ENCODE measurements around the gene PRR16.

PRR16 gene

DNA sequence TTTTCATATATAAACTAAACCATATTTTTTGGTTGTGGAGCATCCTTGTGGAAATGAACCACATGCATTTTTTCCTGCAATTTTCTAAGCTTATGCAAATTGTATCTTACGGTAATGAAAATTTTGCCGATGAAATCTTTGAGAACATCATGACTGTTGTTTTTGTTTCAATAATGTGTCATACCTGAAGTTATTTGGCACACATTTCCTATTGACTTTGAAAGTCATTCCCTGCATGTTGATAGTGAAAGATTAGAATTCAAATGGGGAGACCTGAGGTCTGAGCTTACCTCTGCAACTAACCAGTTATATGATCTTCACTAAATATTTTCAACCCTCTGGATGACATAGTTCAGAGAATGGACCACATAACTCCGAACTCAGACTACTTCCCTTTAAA lies 88.5 kb downstream of the PRR16 start:
- TF ChIP-seq TAF1 (IDR thresholded peaks at IDR 0.05; ENCODE audit: borderline replicate concordance, insufficient read depth, low read length) (no peak), SIN3A (IDR thresholded peaks at IDR 0.05; ENCODE audit: borderline replicate concordance, insufficient read depth, low read length) (no peak), POLR2AphosphoS5 (IDR thresholded peaks at IDR 0.05; ENCODE audit: low read depth, low read length) (no peak), FOXP2 (optimal IDR thresholded peaks at IDR 0.05; ENCODE audit: borderline replicate concordance, extremely low read depth, extremely low read length, insufficient read depth) (no peak)
- TF ChIP-seq, protein P1, sequence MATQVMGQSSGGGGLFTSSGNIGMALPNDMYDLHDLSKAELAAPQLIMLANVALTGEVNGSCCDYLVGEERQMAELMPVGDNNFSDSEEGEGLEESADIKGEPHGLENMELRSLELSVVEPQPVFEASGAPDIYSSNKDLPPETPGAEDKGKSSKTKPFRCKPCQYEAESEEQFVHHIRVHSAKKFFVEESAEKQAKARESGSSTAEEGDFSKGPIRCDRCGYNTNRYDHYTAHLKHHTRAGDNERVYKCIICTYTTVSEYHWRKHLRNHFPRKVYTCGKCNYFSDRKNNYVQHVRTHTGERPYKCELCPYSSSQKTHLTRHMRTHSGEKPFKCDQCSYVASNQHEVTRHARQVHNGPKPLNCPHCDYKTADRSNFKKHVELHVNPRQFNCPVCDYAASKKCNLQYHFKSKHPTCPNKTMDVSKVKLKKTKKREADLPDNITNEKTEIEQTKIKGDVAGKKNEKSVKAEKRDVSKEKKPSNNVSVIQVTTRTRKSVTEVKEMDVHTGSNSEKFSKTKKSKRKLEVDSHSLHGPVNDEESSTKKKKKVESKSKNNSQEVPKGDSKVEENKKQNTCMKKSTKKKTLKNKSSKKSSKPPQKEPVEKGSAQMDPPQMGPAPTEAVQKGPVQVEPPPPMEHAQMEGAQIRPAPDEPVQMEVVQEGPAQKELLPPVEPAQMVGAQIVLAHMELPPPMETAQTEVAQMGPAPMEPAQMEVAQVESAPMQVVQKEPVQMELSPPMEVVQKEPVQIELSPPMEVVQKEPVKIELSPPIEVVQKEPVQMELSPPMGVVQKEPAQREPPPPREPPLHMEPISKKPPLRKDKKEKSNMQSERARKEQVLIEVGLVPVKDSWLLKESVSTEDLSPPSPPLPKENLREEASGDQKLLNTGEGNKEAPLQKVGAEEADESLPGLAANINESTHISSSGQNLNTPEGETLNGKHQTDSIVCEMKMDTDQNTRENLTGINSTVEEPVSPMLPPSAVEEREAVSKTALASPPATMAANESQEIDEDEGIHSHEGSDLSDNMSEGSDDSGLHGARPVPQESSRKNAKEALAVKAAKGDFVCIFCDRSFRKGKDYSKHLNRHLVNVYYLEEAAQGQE (IDR thresholded peaks at IDR 0.05; ENCODE audit: insufficient read depth in 1 of 2, low read depth in 2 of 2, low read length in 2 of 2): no peak

DNA sequence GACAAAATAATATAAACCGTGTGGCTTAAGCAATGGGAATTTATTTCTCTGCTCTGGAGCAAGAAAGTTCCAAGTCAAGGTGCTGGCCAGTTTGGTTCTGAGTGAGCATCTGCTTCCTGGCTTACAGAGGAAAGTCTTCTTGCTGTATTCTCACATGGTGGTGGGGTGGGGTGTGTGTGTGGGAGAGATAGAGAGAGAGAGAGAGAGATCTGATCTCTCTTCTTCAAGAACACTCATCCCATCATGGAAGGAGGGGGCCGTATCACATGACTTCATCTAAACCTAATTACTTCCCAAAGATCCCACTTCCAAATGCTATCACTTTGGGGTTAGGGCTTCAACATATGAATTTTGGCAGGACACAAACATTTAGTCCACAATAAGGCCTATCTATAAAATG lies 91.2 kb downstream of the PRR16 start:
- TF ChIP-seq POLR2AphosphoS5 (IDR thresholded peaks at IDR 0.05; ENCODE audit: low read depth, low read length) (no peak), SIN3A (IDR thresholded peaks at IDR 0.05; ENCODE audit: borderline replicate concordance, insufficient read depth, low read length) (no peak), FOXP2 (optimal IDR thresholded peaks at IDR 0.05; ENCODE audit: borderline replicate concordance, extremely low read depth, extremely low read length, insufficient read depth) (no peak), TAF1 (IDR thresholded peaks at IDR 0.05; ENCODE audit: borderline replicate concordance, insufficient read depth, low read length) (no peak)
- TF ChIP-seq, protein P1 (IDR thresholded peaks at IDR 0.05; ENCODE audit: insufficient read depth in 1 of 2, low read depth in 2 of 2, low read length in 2 of 2): no peak

GRCh38 chr5:120564013-120564412 lies 99.9 kb downstream of the PRR16 start:
- TF ChIP-seq, protein P1 (IDR thresholded peaks at IDR 0.05; ENCODE audit: insufficient read depth in 1 of 2, low read depth in 2 of 2, low read length in 2 of 2): no peak
- TF ChIP-seq FOXP2 (optimal IDR thresholded peaks at IDR 0.05; ENCODE audit: borderline replicate concordance, extremely low read depth, extremely low read length, insufficient read depth) (no peak), TAF1 (IDR thresholded peaks at IDR 0.05; ENCODE audit: borderline replicate concordance, insufficient read depth, low read length) (no peak), POLR2AphosphoS5 (IDR thresholded peaks at IDR 0.05; ENCODE audit: low read depth, low read length) (no peak), SIN3A (IDR thresholded peaks at IDR 0.05; ENCODE audit: borderline replicate concordance, insufficient read depth, low read length) (no peak)

DNA sequence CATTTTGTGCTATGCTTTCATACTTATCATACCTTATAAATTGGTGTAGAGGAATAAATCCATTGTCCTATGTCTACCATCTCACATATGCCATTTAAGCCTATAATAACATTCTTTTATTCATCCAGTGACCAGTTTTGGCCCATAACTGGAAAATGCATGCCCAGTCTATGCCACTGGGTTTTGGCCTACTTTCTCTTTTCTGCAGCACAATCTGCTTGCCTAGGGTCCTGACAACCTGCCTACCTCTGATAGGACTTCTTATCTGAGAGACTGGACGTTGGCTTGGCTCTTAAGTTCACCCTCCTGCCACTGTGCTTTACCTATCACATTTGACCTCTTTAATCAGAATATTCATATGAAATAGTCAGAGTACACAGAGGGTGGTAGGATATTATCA lies 103.0 kb downstream of the PRR16 start:
- TF ChIP-seq FOXP2 (optimal IDR thresholded peaks at IDR 0.05; ENCODE audit: borderline replicate concordance, extremely low read depth, extremely low read length, insufficient read depth) (no peak), POLR2AphosphoS5 (IDR thresholded peaks at IDR 0.05; ENCODE audit: low read depth, low read length) (no peak), TAF1 (IDR thresholded peaks at IDR 0.05; ENCODE audit: borderline replicate concordance, insufficient read depth, low read length) (no peak), SIN3A (IDR thresholded peaks at IDR 0.05; ENCODE audit: borderline replicate concordance, insufficient read depth, low read length) (no peak)
- TF ChIP-seq, protein P1 (IDR thresholded peaks at IDR 0.05; ENCODE audit: insufficient read depth in 1 of 2, low read depth in 2 of 2, low read length in 2 of 2): no peak

DNA sequence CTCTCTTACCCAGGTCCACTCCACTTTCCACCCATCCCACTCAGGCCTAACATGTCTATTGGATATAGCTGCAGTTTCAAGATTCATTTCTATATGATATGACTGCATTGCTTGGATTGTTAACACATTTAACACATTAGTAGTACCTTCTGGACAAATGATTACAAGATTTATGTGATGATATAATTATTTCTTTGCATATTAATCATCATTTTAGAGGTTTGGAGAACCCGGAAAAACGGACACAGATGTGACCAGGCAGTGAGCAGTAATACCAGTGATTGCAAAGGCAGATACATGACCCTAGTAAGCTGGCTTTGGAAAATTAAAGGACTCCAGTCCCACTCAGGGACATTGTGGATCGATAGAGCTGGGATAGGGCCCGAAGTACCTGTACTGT lies 103.8 kb downstream of the PRR16 start:
- TF ChIP-seq, protein P1 (IDR thresholded peaks at IDR 0.05; ENCODE audit: insufficient read depth in 1 of 2, low read depth in 2 of 2, low read length in 2 of 2): no peak
- TF ChIP-seq POLR2AphosphoS5 (IDR thresholded peaks at IDR 0.05; ENCODE audit: low read depth, low read length) (no peak), SIN3A (IDR thresholded peaks at IDR 0.05; ENCODE audit: borderline replicate concordance, insufficient read depth, low read length) (no peak), FOXP2 (optimal IDR thresholded peaks at IDR 0.05; ENCODE audit: borderline replicate concordance, extremely low read depth, extremely low read length, insufficient read depth) (no peak), TAF1 (IDR thresholded peaks at IDR 0.05; ENCODE audit: borderline replicate concordance, insufficient read depth, low read length) (no peak)
